Adrenal gland (tissue), 12 donors: Measurements from ENCODE around the gene CD33. TPM values are rescaled to one million over a fixed set of nuclear protein-coding genes. Genes with fewer than 3 reads are reported as not detected.
A peak's percentile ranks its signal among the peaks of the same experiment; 100 is the strongest.

ENCODE experiments used
- DNase-seq, 7 donors: peaks; one replicate each; pipeline ENCODE4 v3.0.0-alpha.2; 2019 to 2020
- H3K27ac ChIP-seq, 5 donors: fragments of 200-600 bp; sonication (generic) in 4 of 5; 1 replicate in 3 of 5; 2 replicates in 2 of 5; pipeline versions ENCODE4 v1.5.1 to v1.8.0; 2016 to 2020; ENCODE audit warnings: mild to moderate bottlenecking in 1 of 5
- H3K27me3 ChIP-seq: fragments of 200-600 bp; 2 replicates; pipeline ENCODE4 v1.8.0; 2021
- H3K36me3 ChIP-seq, 2 donors: fragments of 200-600 bp; replicated peaks in 1 of 2; 1 replicate in 1 of 2; 2 replicates in 1 of 2; pipeline versions ENCODE4 v1.5.1 to v1.8.0; 2018 to 2022
- H3K4me1 ChIP-seq, 2 donors: fragments of 200-600 bp; replicated peaks in 1 of 2; 1 replicate in 1 of 2; 2 replicates in 1 of 2; pipeline versions ENCODE4 v1.5.1 to v1.8.0; 2018 to 2021
- H3K4me3 ChIP-seq, 4 donors: fragments of 200-600 bp; sonication (generic) in 3 of 4; one replicate each; pipeline ENCODE4 v1.5.1; 2016 to 2018
- H3K9me3 ChIP-seq, 3 donors: fragments of 200-600 bp; sonication (generic) in 1 of 3; replicated peaks in 1 of 3; 1 replicate in 2 of 3; 2 replicates in 1 of 3; pipeline versions ENCODE4 v1.5.1 to v1.8.0; 2016 to 2021
- POLR2A ChIP-seq, 2 donors: fragments of 450-650 bp; IDR thresholded peaks; one replicate each; pipeline ENCODE4 v1.6.1; 2017; ENCODE audit warnings: antibody characterized with exemption in 2 of 2, mild to moderate bottlenecking in 2 of 2, moderate library complexity in 1 of 2
- WGBS, 4 donors: extraction: QIAGEN DNeasy Blood & Tissue Kit in 2 of 4; methylation state at CpG; one replicate each; pipeline versions ENCODE4 v1.1.5 to v1.1.7; 2013 to 2017; 5-methylcytosine and 5-hydroxymethylcytosine counted together
- intact Hi-C, 2 donors: fragments of 100-400 bp; cut with DNase I; formaldehyde crosslinking; loops; one replicate each; pipeline versions ENCODE4 v1.14.1 to v1.15.0; 2022 to 2023
- microRNA-seq, 3 donors: library from miRNA; unstranded; fragments of <30 nt; microRNA quantifications; one replicate each; pipeline ENCODE4, GENCODE V29; 2017 to 2020
- polyA plus RNA-seq, 3 donors: library from polyadenylated mRNA; stranded (reverse); fragments of 200-250 nt in 2 of 3; fragments of 350-450 nt in 1 of 3; fragmentation: Illumina TruSeq in 1 of 3; extraction: RNeasy Lipid Tissue Mini Kit (QIAGEN cat#74804) in 1 of 3; gene quantifications; one replicate each; pipeline ENCODE4 v1.2.3, GENCODE V29; 2013 to 2014
- small RNA-seq, 2 donors: library from RNA; depleted of rRNA; stranded (forward); fragments of <200 nt; gene quantifications; one replicate each; pipeline ENCODE3, GENCODE V24; 2016
- total RNA-seq, 9 donors: library from RNA; depleted of rRNA in 4 of 9; stranded (reverse); fragments of >200 nt in 4 of 9; fragments of 120-200 nt in 1 of 9; fragmentation: NEBNext Ultra II Directional in 1 of 9; extraction: Animal tissue kit (Norgen Biotek cat#: 25700) in 1 of 9; gene quantifications; one replicate each; pipeline versions ENCODE4 v1.1.0 to v1.2.4, GENCODE V29; 2013 to 2023
- TF ChIP-seq, protein P1 (sequence below), 6 experiments: fragments of 450-650 bp in 4 of 6; fragments of 200-600 bp in 2 of 6; sonication (generic) in 1 of 6; IDR thresholded peaks; 1 replicate in 5 of 6; 2 replicates in 1 of 6; pipeline versions ENCODE4 v1.5.1 to v1.8.0; 2016 to 2021; ENCODE audit warnings: antibody characterized with exemption in 6 of 6, mild to moderate bottlenecking in 2 of 6, moderate library complexity in 1 of 6
- donor health status: healthy with polysubstance abuse.
- donor health status: Bipolar disorder and iron deficiency.
- donor health status: DM: yes; HTN: yes; CAD: no.
- donor health status: DM: no; HTN: no; CAD: no.
- donor health status: DM: no; HTN: no; CAD: no.
- donor health status: DM: yes; HTN: yes; CAD: no.

CD33 gene
- total and polyA plus RNA-seq, 12 donors, result 2.2 to 21.8 (median 11.4) TPM

DNA sequence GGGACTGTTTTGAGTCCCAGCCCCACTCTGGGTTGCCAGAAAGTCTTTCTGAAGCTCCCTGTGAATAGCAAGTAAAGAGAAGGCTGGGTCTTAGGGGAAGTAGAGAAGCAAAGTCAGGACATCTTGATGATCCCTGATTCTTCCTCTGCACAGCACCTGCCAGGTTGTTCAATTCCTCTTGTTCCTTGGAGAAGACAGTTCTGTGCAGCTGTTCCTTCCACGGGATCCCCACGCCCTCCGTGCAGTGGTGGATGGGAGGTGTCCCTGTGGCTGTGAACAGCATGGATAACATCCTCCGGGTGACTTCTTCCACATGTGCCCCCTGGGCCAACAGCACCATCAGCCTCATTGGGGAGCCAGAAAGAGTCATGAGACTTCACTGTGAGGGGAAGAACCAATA is 57.5 kb downstream of the CD33 start:
- H3K36me3 ChIP-seq, result no peaks in the 10 kb centered on the region
- H3K4me1 ChIP-seq, result no peaks in the 10 kb centered on the region
- H3K27ac ChIP-seq, result no peak overlapping the region
- peak in 1 of 7 donors; percentile 17 for DNase-seq
- 69 to 88% (median 85%) methylated on average over 4 of the region's 4 CpGs for WGBS, 4 donors
- TF ChIP-seq, protein P1, sequence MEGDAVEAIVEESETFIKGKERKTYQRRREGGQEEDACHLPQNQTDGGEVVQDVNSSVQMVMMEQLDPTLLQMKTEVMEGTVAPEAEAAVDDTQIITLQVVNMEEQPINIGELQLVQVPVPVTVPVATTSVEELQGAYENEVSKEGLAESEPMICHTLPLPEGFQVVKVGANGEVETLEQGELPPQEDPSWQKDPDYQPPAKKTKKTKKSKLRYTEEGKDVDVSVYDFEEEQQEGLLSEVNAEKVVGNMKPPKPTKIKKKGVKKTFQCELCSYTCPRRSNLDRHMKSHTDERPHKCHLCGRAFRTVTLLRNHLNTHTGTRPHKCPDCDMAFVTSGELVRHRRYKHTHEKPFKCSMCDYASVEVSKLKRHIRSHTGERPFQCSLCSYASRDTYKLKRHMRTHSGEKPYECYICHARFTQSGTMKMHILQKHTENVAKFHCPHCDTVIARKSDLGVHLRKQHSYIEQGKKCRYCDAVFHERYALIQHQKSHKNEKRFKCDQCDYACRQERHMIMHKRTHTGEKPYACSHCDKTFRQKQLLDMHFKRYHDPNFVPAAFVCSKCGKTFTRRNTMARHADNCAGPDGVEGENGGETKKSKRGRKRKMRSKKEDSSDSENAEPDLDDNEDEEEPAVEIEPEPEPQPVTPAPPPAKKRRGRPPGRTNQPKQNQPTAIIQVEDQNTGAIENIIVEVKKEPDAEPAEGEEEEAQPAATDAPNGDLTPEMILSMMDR (IDR thresholded peaks at IDR 0.05), result no peak
- TF ChIP-seq POLR2A (IDR thresholded peaks at IDR 0.05), result no peak
- intact Hi-C loops, result no loop called here
- H3K27me3 ChIP-seq, result peaks cover 5% of the 10 kb centered on the region
- H3K4me3 ChIP-seq, result no peak overlapping the region
- no peaks in the 10 kb centered on the region for H3K9me3 ChIP-seq

DNA sequence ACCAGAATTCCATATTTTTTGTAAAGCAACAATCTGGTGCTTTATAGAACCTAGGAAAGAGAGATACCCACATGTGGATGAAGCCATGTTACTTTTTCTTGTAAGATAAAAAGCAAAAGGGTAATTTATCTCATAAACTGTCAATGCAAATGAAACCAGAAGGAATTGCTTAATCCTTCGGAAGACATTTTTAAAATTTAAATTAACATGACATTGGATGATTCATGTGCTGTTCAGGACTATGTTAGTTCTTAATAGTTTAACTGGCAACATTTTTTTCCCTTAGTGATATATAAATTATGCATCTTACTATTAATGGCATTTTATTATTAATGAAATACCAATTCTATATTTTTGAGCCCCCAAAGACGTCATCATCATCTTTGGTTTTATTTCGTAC is 60.8 kb downstream of the CD33 start:
- Histone ChIP-seq H3K9me3 (no peaks in the 10 kb centered on the region), H3K27ac (no peak overlapping the region), H3K4me3 (no peak overlapping the region), H3K4me1 (no peaks in the 10 kb centered on the region), H3K36me3 (no peaks in the 10 kb centered on the region), H3K27me3 (peaks cover 5% of the 10 kb centered on the region)
- DNase-seq, result no peak
- 59 to 72% (median 72%) methylated on average over 3 of the region's 3 CpGs for WGBS, 4 donors
- intact Hi-C loops, result no loop called here
- no peak for TF ChIP-seq POLR2A (IDR thresholded peaks at IDR 0.05)
- TF ChIP-seq, protein P1 (IDR thresholded peaks at IDR 0.05), result no peak

Small RNA genes within 50 kb of the gene (microRNA-seq; reads per million reads assigned to microRNA genes)
- gene MIR8074, result 0 reads per million in 3 donors

Small RNA genes within 50 kb of the gene (small RNA-seq; reads per million reads assigned to genes)
- 0 reads per million in 2 donors for gene MIR8074

Other genes with a start within 250 kb of the CD33 start
- gene KLK7, start 241.2 kb upstream of the CD33 start, total RNA-seq, result under 1 TPM in 1 of 9 donors, not detected in 8; 0.06 TPM
- gene KLK7, start 241.2 kb upstream of the CD33 start, polyA plus RNA-seq, result under 1 TPM in 1 of 3 donors, not detected in 2; 0.03 TPM
- under 1 TPM in 1 of 9 donors, not detected in 8; 0.39 TPM for gene KLK8, start 223.5 kb upstream of the CD33 start, total RNA-seq
- gene KLK8, start 223.5 kb upstream of the CD33 start, polyA plus RNA-seq, result under 1 TPM in 2 of 3 donors, not detected in 1; 0.34 to 0.80 TPM
- gene KLK10, start 205.4 kb upstream of the CD33 start, total RNA-seq, result 1 to 10 TPM in 1 of 9 donors, under 1 TPM in 3, not detected in 5; 0.23 to 1.4 (median 0.36) TPM
- gene KLK10, start 205.4 kb upstream of the CD33 start, polyA plus RNA-seq, result under 1 TPM in 2 of 3 donors, not detected in 1; 0.34 to 0.56 TPM
- gene KLK11, start 198.5 kb upstream of the CD33 start, total RNA-seq, result not detected
- under 1 TPM in 2 of 3 donors, not detected in 1; 0.07 to 0.32 TPM for gene KLK11, start 198.5 kb upstream of the CD33 start, polyA plus RNA-seq
- not detected for gene KLK12, start 190.1 kb upstream of the CD33 start, total RNA-seq
- gene KLK12, start 190.1 kb upstream of the CD33 start, polyA plus RNA-seq, result under 1 TPM in 1 of 3 donors, not detected in 2; 0.17 TPM
- under 1 TPM in 1 of 9 donors, not detected in 8; 0.11 TPM for gene KLK13, start 160.0 kb upstream of the CD33 start, total RNA-seq
- under 1 TPM in 1 of 3 donors, not detected in 2; 0.47 TPM for gene KLK13, start 160.0 kb upstream of the CD33 start, polyA plus RNA-seq
- gene KLK14, start 142.2 kb upstream of the CD33 start, total RNA-seq, result under 1 TPM in 2 of 9 donors, not detected in 7; 0.25 to 0.65 TPM
- gene KLK14, start 142.2 kb upstream of the CD33 start, polyA plus RNA-seq, result under 1 TPM in 2 of 3 donors, not detected in 1; 0.48 to 0.81 TPM
- 10 to 100 TPM in 4 of 9 donors, 1 to 10 TPM in 5; 5.0 to 23.9 (median 9.8) TPM for gene CTU1, start 116.7 kb upstream of the CD33 start, total RNA-seq
- 1 to 10 TPM; 1.1 to 7.3 (median 5.8) TPM for gene CTU1, start 116.7 kb upstream of the CD33 start, polyA plus RNA-seq
- 10 to 100 TPM in 6 of 9 donors, 1 to 10 TPM in 3; 1.5 to 29.7 (median 16.8) TPM for gene SIGLEC9, start 100.2 kb upstream of the CD33 start, total RNA-seq
- 1 to 10 TPM; 3.6 to 7.6 (median 4.6) TPM for gene SIGLEC9, start 100.2 kb upstream of the CD33 start, polyA plus RNA-seq
- gene SIGLEC7, start 82.8 kb upstream of the CD33 start, total RNA-seq, result 10 to 100 TPM in 5 of 9 donors, 1 to 10 TPM in 3, under 1 TPM in 1; 1.00 to 13.1 (median 10.1) TPM
- gene SIGLEC7, start 82.8 kb upstream of the CD33 start, polyA plus RNA-seq, result 1 to 10 TPM; 2.3 to 8.6 (median 3.8) TPM
- 1 to 10 TPM in 1 of 9 donors, not detected in 8; 1.0 TPM for gene SIGLECL1, start 26.0 kb downstream of the CD33 start, total RNA-seq
- gene SIGLECL1, start 26.0 kb downstream of the CD33 start, polyA plus RNA-seq, result not detected
- gene IGLON5, start 86.6 kb downstream of the CD33 start, total RNA-seq, result 1 to 10 TPM in 3 of 9 donors, under 1 TPM in 4, not detected in 2; 0.13 to 2.3 (median 0.67) TPM
- 1 to 10 TPM; 1.3 to 3.4 (median 2.0) TPM for gene IGLON5, start 86.6 kb downstream of the CD33 start, polyA plus RNA-seq
- gene VSIG10L, start 117.1 kb downstream of the CD33 start, total RNA-seq, result 1 to 10 TPM; 1.0 to 3.7 (median 2.5) TPM
- 1 to 10 TPM; 2.7 to 6.0 (median 4.1) TPM for gene VSIG10L, start 117.1 kb downstream of the CD33 start, polyA plus RNA-seq
- 100 to 1,000 TPM; 179 to 470 (median 242) TPM for gene ETFB, start 141.3 kb downstream of the CD33 start, total RNA-seq
- gene ETFB, start 141.3 kb downstream of the CD33 start, polyA plus RNA-seq, result 100 to 1,000 TPM; 110 to 304 (median 159) TPM
- 1 to 10 TPM in 5 of 9 donors, not detected in 4; 1.4 to 2.8 (median 2.4) TPM for gene CLDND2, start 143.9 kb downstream of the CD33 start, total RNA-seq
- 10 to 100 TPM in 1 of 3 donors, 1 to 10 TPM in 1, under 1 TPM in 1; 0.73 to 11.7 (median 5.5) TPM for gene CLDND2, start 143.9 kb downstream of the CD33 start, polyA plus RNA-seq
- 1 to 10 TPM; 1.1 to 5.9 (median 2.8) TPM for gene NKG7, start 147.6 kb downstream of the CD33 start, total RNA-seq
- gene NKG7, start 147.6 kb downstream of the CD33 start, polyA plus RNA-seq, result 1 to 10 TPM; 1.2 to 5.1 (median 3.6) TPM
- not detected for gene LIM2, start 162.9 kb downstream of the CD33 start, total RNA-seq
- not detected for gene LIM2, start 162.9 kb downstream of the CD33 start, polyA plus RNA-seq
- gene C19orf84, start 165.5 kb downstream of the CD33 start, total RNA-seq, result under 1 TPM in 2 of 9 donors, not detected in 7; 0.11 to 0.41 TPM
- gene C19orf84, start 165.5 kb downstream of the CD33 start, polyA plus RNA-seq, result under 1 TPM in 1 of 3 donors, not detected in 2; 0.10 TPM
- 10 to 100 TPM in 7 of 9 donors, 1 to 10 TPM in 1, under 1 TPM in 1; 0.89 to 70.7 (median 22.6) TPM for gene SIGLEC10, start 192.6 kb downstream of the CD33 start, total RNA-seq
- gene SIGLEC10, start 192.6 kb downstream of the CD33 start, polyA plus RNA-seq, result 10 to 100 TPM in 2 of 3 donors, 1 to 10 TPM in 1; 9.7 to 19.1 (median 11.7) TPM
- 10 to 100 TPM in 3 of 9 donors, 1 to 10 TPM in 5, under 1 TPM in 1; 0.33 to 34.0 (median 9.0) TPM for gene SIGLEC8, start 233.4 kb downstream of the CD33 start, total RNA-seq
- 1 to 10 TPM; 1.1 to 3.0 (median 2.4) TPM for gene SIGLEC8, start 233.4 kb downstream of the CD33 start, polyA plus RNA-seq